Measurements from ENCODE around the gene AGPAT2. TPM values are rescaled to one million over a fixed set of nuclear protein-coding genes. Genes with fewer than 3 reads are reported as not detected.

AGPAT2 gene
- total RNA-seq, 2 donors from 2014 or later, result 197 to 372 TPM

- H3K36me3 ChIP-seq, result peaks cover 6% of the 10 kb centered on the region
- TF ChIP-seq CTCF (IDR thresholded peaks at IDR 0.05), result no peak
- H3K9me3 ChIP-seq, result no peaks in the 10 kb centered on the region
- no peak overlapping the region for H3K27ac ChIP-seq
- no peak overlapping the region for H3K4me3 ChIP-seq
- no peaks in the 10 kb centered on the region for H3K4me1 ChIP-seq
- intact Hi-C loops (cut with DNase I), result no loop called here
- no peak overlapping the region for H3K9ac ChIP-seq (ENCODE audit: low read depth in 2 of 2, low read length in 2 of 2)
- DNase-seq, result no peak
- no peaks in the 10 kb centered on the region for H3K27me3 ChIP-seq
These were observed 32.1 kb upstream of the AGPAT2 start for GRCh38 chr9:136719195-136719880.

- intact Hi-C loops (cut with DNase I), result no loop called here
- Histone ChIP-seq H3K4me1 (no peaks in the 10 kb centered on the region), H3K4me3 (no peak overlapping the region)
These were observed 31.3 kb upstream of the AGPAT2 start for GRCh38 chr9:136718345-136719194.

GRCh38 chr9:136717399-136717798, 30.1 kb upstream of the AGPAT2 start:
- no peak overlapping the region for H3K9ac ChIP-seq (ENCODE audit: low read depth in 2 of 2, low read length in 2 of 2)
- H3K36me3 ChIP-seq, result no peaks in the 10 kb centered on the region
- intact Hi-C loops (cut with DNase I), result no loop called here
- H3K4me1 ChIP-seq, result no peaks in the 10 kb centered on the region
- no peak overlapping the region for H3K4me3 ChIP-seq
- H3K9me3 ChIP-seq, result no peaks in the 10 kb centered on the region
- H3K27me3 ChIP-seq, result peaks cover 13% of the 10 kb centered on the region
- H3K27ac ChIP-seq, result no peak overlapping the region
- no peak for DNase-seq
- TF ChIP-seq CTCF (IDR thresholded peaks at IDR 0.05), result no peak

More at GRCh38 chr9:136718345-136719194, 31.3 kb upstream of the AGPAT2 start:
- DNase-seq, result no peak
- Histone ChIP-seq H3K9ac (ENCODE audit: low read depth in 2 of 2, low read length in 2 of 2) (no peak overlapping the region), H3K27ac (no peak overlapping the region), H3K9me3 (no peaks in the 10 kb centered on the region), H3K27me3 (peaks cover 3% of the 10 kb centered on the region), H3K36me3 (peaks cover under 1% of the 10 kb centered on the region)
- no peak for TF ChIP-seq CTCF (IDR thresholded peaks at IDR 0.05)

GRCh38 chr9:136714893-136715274, 27.6 kb upstream of the AGPAT2 start:
- Histone ChIP-seq H3K36me3 (no peaks in the 10 kb centered on the region), H3K4me1 (peaks cover 3% of the 10 kb centered on the region), H3K27me3 (peaks cover 26% of the 10 kb centered on the region), H3K4me3 (no peak overlapping the region), H3K27ac (no peak overlapping the region), H3K9me3 (no peaks in the 10 kb centered on the region), H3K9ac (ENCODE audit: low read depth in 2 of 2, low read length in 2 of 2) (no peak overlapping the region)
- intact Hi-C loops (cut with DNase I), result no loop called here
- no peak for TF ChIP-seq CTCF (IDR thresholded peaks at IDR 0.05)
- DNase-seq, result no peak

- no peak for DNase-seq
- Histone ChIP-seq H3K9me3 (no peaks in the 10 kb centered on the region), H3K27ac (no peak overlapping the region), H3K9ac (ENCODE audit: low read depth in 2 of 2, low read length in 2 of 2) (no peak overlapping the region), H3K36me3 (no peaks in the 10 kb centered on the region), H3K27me3 (peaks cover 26% of the 10 kb centered on the region), H3K4me1 (peaks cover 3% of the 10 kb centered on the region), H3K4me3 (no peak overlapping the region)
- intact Hi-C loops (cut with DNase I), result no loop called here
- TF ChIP-seq CTCF (IDR thresholded peaks at IDR 0.05), result no peak
These were observed 27.0 kb upstream of the AGPAT2 start for GRCh38 chr9:136714096-136714892.

Data from colonic mucosa (tissue), 4 donors.